ENCODE measurements around the gene STK36.
A peak's percentile ranks its signal among the peaks of the same experiment; 100 is the strongest.

The STK36 gene

GRCh38 chr2:218727502-218728165, 55.7 kb downstream of the STK36 start:
- no peak overlapping the region for H2AFZ ChIP-seq (ENCODE audit: low read depth, low read length)
- peaks cover 3 to 4% of the 10 kb centered on the region in 2 experiments for H3K36me3 ChIP-seq (ENCODE audit: control insufficient read depth in 1 of 2, insufficient read depth in 2 of 2, low read depth in 1 of 2, low read length in 2 of 2)
- peak; percentile 24 for DNase-seq
- no peak overlapping the region for H2BK12ac ChIP-seq (ENCODE audit: low read length in 2 of 2)
- H3K9ac ChIP-seq (ENCODE audit: low read length) = no peak overlapping the region
- no peak overlapping the region for H3K4me2 ChIP-seq (ENCODE audit: low read length, poor library complexity, severe bottlenecking)
- no peak overlapping the region for H3K14ac ChIP-seq (ENCODE audit: low read length in 2 of 2)
- H4K8ac ChIP-seq (ENCODE audit: low read length) = no peak overlapping the region
- H3K4me1 ChIP-seq (ENCODE audit: control insufficient read depth, insufficient read depth, low read depth, low read length) = no peaks in the 10 kb centered on the region
- no peak overlapping the region for H3K23ac ChIP-seq (ENCODE audit: low read length in 2 of 2)
- H3K27me3 ChIP-seq (ENCODE audit: control insufficient read depth in 1 of 2, insufficient read depth in 1 of 2, low read length in 2 of 2) = no peaks in the 10 kb centered on the region
- H3K9me3 ChIP-seq (ENCODE audit: control insufficient read depth, low read length) = peaks cover 6% of the 10 kb centered on the region
- no peak overlapping the region for H2BK15ac ChIP-seq (ENCODE audit: low read depth, poor library complexity, severe bottlenecking)
- H2BK120ac ChIP-seq (ENCODE audit: low read depth, low read length) = no peak overlapping the region
- H2AK5ac ChIP-seq (ENCODE audit: low read length, severe bottlenecking) = no peak overlapping the region
- no peak overlapping the region for H3K4ac ChIP-seq (ENCODE audit: low read depth in 1 of 2, low read length in 2 of 2)
- no peak overlapping the region for H4K91ac ChIP-seq (ENCODE audit: low read length)
- WGBS = 96% methylated on average over 4 of the region's 6 CpGs
- peaks cover 10% of the 10 kb centered on the region for H3K79me1 ChIP-seq (replicated peaks; ENCODE audit: low read length, poor library complexity, severe bottlenecking)
- H3K27ac ChIP-seq (ENCODE audit: low read length, poor library complexity, severe bottlenecking) = no peak overlapping the region
- H2BK5ac ChIP-seq (ENCODE audit: low read depth, low read length, poor library complexity, severe bottlenecking) = no peak overlapping the region
- H3K18ac ChIP-seq (ENCODE audit: low read depth in 1 of 2, low read length in 2 of 2) = no peak overlapping the region
- no peak overlapping the region for H3K4me3 ChIP-seq (ENCODE audit: insufficient read depth in 1 of 2, low read depth in 1 of 2, low read length in 2 of 2)

GRCh38 chr2:218729640-218730039, 57.8 kb downstream of the STK36 start:
- peaks cover 6% of the 10 kb centered on the region for H3K9me3 ChIP-seq (ENCODE audit: control insufficient read depth, low read length)

GRCh38 chr2:218732052-218732760, 60.3 kb downstream of the STK36 start:
- H3K27me3 ChIP-seq (ENCODE audit: control insufficient read depth in 1 of 2, insufficient read depth in 1 of 2, low read length in 2 of 2) = no peaks in the 10 kb centered on the region
- H3K4me2 ChIP-seq (ENCODE audit: low read length, poor library complexity, severe bottlenecking) = no peak overlapping the region
- H3K9ac ChIP-seq (ENCODE audit: low read length) = peak overlapping the region; percentile 80
- H3K36me3 ChIP-seq (ENCODE audit: control insufficient read depth in 1 of 2, insufficient read depth in 2 of 2, low read depth in 1 of 2, low read length in 2 of 2) = peaks cover 5 to 6% of the 10 kb centered on the region in 2 experiments
- H3K14ac ChIP-seq (ENCODE audit: low read length in 2 of 2) = peak overlapping the region in 1 of 2 experiments; percentile 18
- H3K4ac ChIP-seq (ENCODE audit: low read depth in 1 of 2, low read length in 2 of 2) = peak overlapping the region; percentile 3 to 81
- H3K18ac ChIP-seq (ENCODE audit: low read depth in 1 of 2, low read length in 2 of 2) = peak overlapping the region in 1 of 2 experiments; percentile 79
- WGBS = 100% methylated on average over 4 of the region's 5 CpGs
- peak overlapping the region in 1 of 2 experiments; percentile 8 for H3K4me3 ChIP-seq (ENCODE audit: insufficient read depth in 1 of 2, low read depth in 1 of 2, low read length in 2 of 2)
- H4K91ac ChIP-seq (ENCODE audit: low read length) = no peak overlapping the region
- H2BK15ac ChIP-seq (ENCODE audit: low read depth, poor library complexity, severe bottlenecking) = no peak overlapping the region
- no peak overlapping the region for H4K8ac ChIP-seq (ENCODE audit: low read length)
- no peak overlapping the region for H2BK5ac ChIP-seq (ENCODE audit: low read depth, low read length, poor library complexity, severe bottlenecking)
- H3K4me1 ChIP-seq (ENCODE audit: control insufficient read depth, insufficient read depth, low read depth, low read length) = peaks cover 3% of the 10 kb centered on the region
- no peaks in the 10 kb centered on the region for H3K9me3 ChIP-seq (ENCODE audit: control insufficient read depth, low read length)
- peaks cover 25% of the 10 kb centered on the region for H3K79me1 ChIP-seq (replicated peaks; ENCODE audit: low read length, poor library complexity, severe bottlenecking)
- H3K23ac ChIP-seq (ENCODE audit: low read length in 2 of 2) = no peak overlapping the region
- H2BK120ac ChIP-seq (ENCODE audit: low read depth, low read length) = peak overlapping the region; percentile 56
- H2AK5ac ChIP-seq (ENCODE audit: low read length, severe bottlenecking) = peak overlapping the region; percentile 91
- peak overlapping the region; percentile 93 to 95 for H2BK12ac ChIP-seq (ENCODE audit: low read length in 2 of 2)
- DNase-seq = no peak
- H2AFZ ChIP-seq (ENCODE audit: low read depth, low read length) = no peak overlapping the region
- peak overlapping the region; percentile 98 for H3K27ac ChIP-seq (ENCODE audit: low read length, poor library complexity, severe bottlenecking)

More at GRCh38 chr2:218729640-218730039, 57.8 kb downstream of the STK36 start:
- H2AFZ ChIP-seq (ENCODE audit: low read depth, low read length) = no peak overlapping the region
- no peak overlapping the region for H3K4ac ChIP-seq (ENCODE audit: low read depth in 1 of 2, low read length in 2 of 2)
- H2AK5ac ChIP-seq (ENCODE audit: low read length, severe bottlenecking) = no peak overlapping the region
- H3K27me3 ChIP-seq (ENCODE audit: control insufficient read depth in 1 of 2, insufficient read depth in 1 of 2, low read length in 2 of 2) = no peaks in the 10 kb centered on the region
- WGBS = 100% methylated on average over 2 of the region's 3 CpGs
- H3K18ac ChIP-seq (ENCODE audit: low read depth in 1 of 2, low read length in 2 of 2) = no peak overlapping the region
- H3K23ac ChIP-seq (ENCODE audit: low read length in 2 of 2) = no peak overlapping the region
- H3K36me3 ChIP-seq (ENCODE audit: control insufficient read depth in 1 of 2, insufficient read depth in 2 of 2, low read depth in 1 of 2, low read length in 2 of 2) = peaks cover 4 to 6% of the 10 kb centered on the region in 2 experiments
- H4K91ac ChIP-seq (ENCODE audit: low read length) = no peak overlapping the region
- H2BK12ac ChIP-seq (ENCODE audit: low read length in 2 of 2) = peak overlapping the region in 1 of 2 experiments; percentile 52
- DNase-seq = no peak
- H3K27ac ChIP-seq (ENCODE audit: low read length, poor library complexity, severe bottlenecking) = no peak overlapping the region
- no peak overlapping the region for H3K4me3 ChIP-seq (ENCODE audit: insufficient read depth in 1 of 2, low read depth in 1 of 2, low read length in 2 of 2)
- H2BK120ac ChIP-seq (ENCODE audit: low read depth, low read length) = no peak overlapping the region
- peaks cover 18% of the 10 kb centered on the region for H3K79me1 ChIP-seq (replicated peaks; ENCODE audit: low read length, poor library complexity, severe bottlenecking)
- no peak overlapping the region for H2BK5ac ChIP-seq (ENCODE audit: low read depth, low read length, poor library complexity, severe bottlenecking)
- peaks cover 3% of the 10 kb centered on the region for H3K4me1 ChIP-seq (ENCODE audit: control insufficient read depth, insufficient read depth, low read depth, low read length)
- no peak overlapping the region for H3K4me2 ChIP-seq (ENCODE audit: low read length, poor library complexity, severe bottlenecking)
- H2BK15ac ChIP-seq (ENCODE audit: low read depth, poor library complexity, severe bottlenecking) = no peak overlapping the region
- no peak overlapping the region for H3K14ac ChIP-seq (ENCODE audit: low read length in 2 of 2)
- H3K9ac ChIP-seq (ENCODE audit: low read length) = peak overlapping the region; percentile 15
- H4K8ac ChIP-seq (ENCODE audit: low read length) = no peak overlapping the region

GRCh38 chr2:218732761-218733158, 60.9 kb downstream of the STK36 start:
- Histone ChIP-seq H3K4me1 (ENCODE audit: control insufficient read depth, insufficient read depth, low read depth, low read length) (peaks cover 3% of the 10 kb centered on the region), H3K79me1 (replicated peaks; ENCODE audit: low read length, poor library complexity, severe bottlenecking) (peaks cover 31% of the 10 kb centered on the region), H2BK5ac (ENCODE audit: low read depth, low read length, poor library complexity, severe bottlenecking) (no peak overlapping the region), H3K9me3 (ENCODE audit: control insufficient read depth, low read length) (no peaks in the 10 kb centered on the region), H2AK5ac (ENCODE audit: low read length, severe bottlenecking) (peak overlapping the region; percentile 91), H3K4ac (ENCODE audit: low read depth in 1 of 2, low read length in 2 of 2) (peak overlapping the region in 1 of 2 experiments; percentile 81), H2BK12ac (ENCODE audit: low read length in 2 of 2) (peak overlapping the region; percentile 29 to 95), H2AFZ (ENCODE audit: low read depth, low read length) (no peak overlapping the region), H3K36me3 (ENCODE audit: control insufficient read depth in 1 of 2, insufficient read depth in 2 of 2, low read depth in 1 of 2, low read length in 2 of 2) (peaks cover 10 to 11% of the 10 kb centered on the region in 2 experiments), H4K91ac (ENCODE audit: low read length) (no peak overlapping the region), H3K18ac (ENCODE audit: low read depth in 1 of 2, low read length in 2 of 2) (peak overlapping the region; percentile 4 to 79), H3K14ac (ENCODE audit: low read length in 2 of 2) (no peak overlapping the region), H2BK15ac (ENCODE audit: low read depth, poor library complexity, severe bottlenecking) (no peak overlapping the region), H3K9ac (ENCODE audit: low read length) (peak overlapping the region; percentile 80), H3K4me2 (ENCODE audit: low read length, poor library complexity, severe bottlenecking) (no peak overlapping the region), H3K23ac (ENCODE audit: low read length in 2 of 2) (no peak overlapping the region), H4K8ac (ENCODE audit: low read length) (no peak overlapping the region), H3K27ac (ENCODE audit: low read length, poor library complexity, severe bottlenecking) (peak overlapping the region; percentile 71), H3K27me3 (ENCODE audit: control insufficient read depth in 1 of 2, insufficient read depth in 1 of 2, low read length in 2 of 2) (no peaks in the 10 kb centered on the region), H2BK120ac (ENCODE audit: low read depth, low read length) (peak overlapping the region; percentile 56), H3K4me3 (ENCODE audit: insufficient read depth in 1 of 2, low read depth in 1 of 2, low read length in 2 of 2) (no peak overlapping the region)
- WGBS = no CpG with 5 or more reads among the region's 2 CpGs
- DNase-seq = peak; percentile 60
